ENCODE results near the gene SLC6A7. TPM values are rescaled to one million over a fixed set of nuclear protein-coding genes. Genes with fewer than 3 reads are reported as not detected.

The SLC6A7 gene
- total RNA-seq, 4 donors from 2014 or later, result not detected

DNA sequence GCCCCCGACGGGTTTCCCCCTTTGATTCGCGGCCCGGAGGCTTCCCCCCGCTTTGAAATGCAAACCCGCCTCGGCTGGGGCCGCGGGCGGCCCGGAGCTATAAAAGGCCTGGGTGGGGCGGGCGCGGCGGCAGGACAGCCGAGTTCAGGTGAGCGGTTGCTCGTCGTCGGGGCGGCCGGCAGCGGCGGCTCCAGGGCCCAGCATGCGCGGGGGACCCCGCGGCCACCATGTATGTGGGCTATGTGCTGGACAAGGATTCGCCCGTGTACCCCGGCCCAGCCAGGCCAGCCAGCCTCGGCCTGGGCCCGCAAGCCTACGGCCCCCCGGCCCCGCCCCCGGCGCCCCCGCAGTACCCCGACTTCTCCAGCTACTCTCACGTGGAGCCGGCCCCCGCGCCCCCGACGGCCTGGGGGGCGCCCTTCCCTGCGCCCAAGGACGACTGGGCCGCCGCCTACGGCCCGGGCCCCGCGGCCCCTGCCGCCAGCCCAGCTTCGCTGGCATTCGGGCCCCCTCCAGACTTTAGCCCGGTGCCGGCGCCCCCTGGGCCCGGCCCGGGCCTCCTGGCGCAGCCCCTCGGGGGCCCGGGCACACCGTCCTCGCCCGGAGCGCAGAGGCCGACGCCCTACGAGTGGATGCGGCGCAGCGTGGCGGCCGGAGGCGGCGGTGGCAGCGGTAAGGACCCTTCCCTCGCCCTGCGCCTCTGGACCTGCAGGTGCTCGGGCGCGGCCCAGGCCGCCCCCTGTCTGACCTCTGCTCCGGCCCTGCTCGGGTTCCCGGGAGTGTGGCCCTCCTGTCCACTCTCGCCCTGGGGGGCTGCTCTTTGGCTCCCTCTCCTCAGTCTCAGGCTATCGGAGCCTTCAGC, 23.0 kb upstream of the SLC6A7 start, which contains the start of gene CDX1:
TSS of gene CDX1 (plus strand) at position 129 of the 862 bp plus-strand sequence. CDS start at position 228, 99 bp downstream.
- ATAC-seq (ENCODE audit: low FRiP score), result no peak
- DNase-seq (ENCODE audit: low spot score), result no peak
- TF ChIP-seq, protein P1, sequence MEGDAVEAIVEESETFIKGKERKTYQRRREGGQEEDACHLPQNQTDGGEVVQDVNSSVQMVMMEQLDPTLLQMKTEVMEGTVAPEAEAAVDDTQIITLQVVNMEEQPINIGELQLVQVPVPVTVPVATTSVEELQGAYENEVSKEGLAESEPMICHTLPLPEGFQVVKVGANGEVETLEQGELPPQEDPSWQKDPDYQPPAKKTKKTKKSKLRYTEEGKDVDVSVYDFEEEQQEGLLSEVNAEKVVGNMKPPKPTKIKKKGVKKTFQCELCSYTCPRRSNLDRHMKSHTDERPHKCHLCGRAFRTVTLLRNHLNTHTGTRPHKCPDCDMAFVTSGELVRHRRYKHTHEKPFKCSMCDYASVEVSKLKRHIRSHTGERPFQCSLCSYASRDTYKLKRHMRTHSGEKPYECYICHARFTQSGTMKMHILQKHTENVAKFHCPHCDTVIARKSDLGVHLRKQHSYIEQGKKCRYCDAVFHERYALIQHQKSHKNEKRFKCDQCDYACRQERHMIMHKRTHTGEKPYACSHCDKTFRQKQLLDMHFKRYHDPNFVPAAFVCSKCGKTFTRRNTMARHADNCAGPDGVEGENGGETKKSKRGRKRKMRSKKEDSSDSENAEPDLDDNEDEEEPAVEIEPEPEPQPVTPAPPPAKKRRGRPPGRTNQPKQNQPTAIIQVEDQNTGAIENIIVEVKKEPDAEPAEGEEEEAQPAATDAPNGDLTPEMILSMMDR (IDR thresholded peaks at IDR 0.05), result no peak

DNA sequence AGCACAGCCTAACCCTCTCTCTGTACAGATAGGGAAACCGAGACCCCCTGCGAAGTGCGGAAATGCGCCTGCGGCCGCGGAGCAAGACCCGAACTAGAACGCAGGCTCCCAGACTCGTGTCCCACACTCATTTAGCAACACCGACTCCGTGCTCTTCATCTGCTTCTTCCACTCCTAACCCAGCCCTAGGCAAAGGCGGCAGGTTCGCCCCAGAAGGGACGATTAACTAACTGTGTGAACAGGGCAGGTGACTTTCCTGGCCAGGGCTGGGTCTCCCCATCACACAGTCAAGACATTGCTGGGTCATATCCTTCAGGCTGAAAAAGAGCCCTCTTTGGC, 22.4 kb upstream of the SLC6A7 start:
- TF ChIP-seq, protein P1 (IDR thresholded peaks at IDR 0.05), result no peak

DNA sequence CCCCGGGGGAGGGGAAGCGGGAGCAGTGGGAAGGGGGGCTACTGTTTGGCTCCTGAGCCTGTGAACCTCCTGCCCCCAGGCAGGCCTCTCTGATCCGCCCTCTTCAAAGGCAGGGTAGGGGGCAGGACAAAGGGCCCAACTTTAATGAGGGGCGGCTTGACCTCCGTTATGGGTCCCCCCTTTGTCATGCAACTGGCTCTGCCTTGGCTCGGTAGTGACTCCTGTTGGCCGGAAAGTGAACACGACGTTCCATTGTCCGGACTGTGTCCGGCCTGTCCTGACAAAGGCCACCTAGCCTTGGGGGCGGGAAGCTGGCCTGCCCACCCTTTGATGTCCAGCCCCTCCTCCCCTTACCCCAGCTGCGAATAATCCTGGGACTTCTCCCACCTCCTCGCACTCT, 22.0 kb upstream of the SLC6A7 start:
- DNase-seq (ENCODE audit: low spot score) (no peak), ATAC-seq (ENCODE audit: low FRiP score) (no peak)
- TF ChIP-seq, protein P1 (IDR thresholded peaks at IDR 0.05), result no peak

More for the DNA sequence above, 22.4 kb upstream of the SLC6A7 start:
- no peak for ATAC-seq (ENCODE audit: low FRiP score)
- DNase-seq (ENCODE audit: low spot score), result no peak

DNA sequence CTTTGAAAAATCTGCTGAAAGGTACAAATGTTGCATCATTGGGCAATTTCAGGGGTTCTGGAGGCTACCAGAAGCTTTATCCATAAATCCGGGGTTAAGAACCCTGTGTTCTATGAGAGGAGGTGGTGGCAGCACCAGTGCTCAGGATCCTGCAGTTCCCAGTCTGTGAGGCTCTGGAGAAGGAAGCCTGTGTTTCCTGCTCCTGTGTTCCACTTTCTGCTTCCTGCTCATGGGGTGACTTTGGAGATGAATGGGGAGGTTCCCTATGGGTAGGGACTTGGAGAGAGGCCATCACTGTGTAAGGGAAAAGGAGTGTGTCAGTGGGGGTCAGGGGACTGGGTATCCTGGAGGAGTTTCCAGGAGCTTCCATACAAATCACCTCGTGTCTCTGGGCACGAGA, 21.0 kb upstream of the SLC6A7 start:
- ATAC-seq (ENCODE audit: low FRiP score), result no peak
- TF ChIP-seq, protein P1 (IDR thresholded peaks at IDR 0.05), result no peak
- DNase-seq (ENCODE audit: low spot score), result no peak

DNA sequence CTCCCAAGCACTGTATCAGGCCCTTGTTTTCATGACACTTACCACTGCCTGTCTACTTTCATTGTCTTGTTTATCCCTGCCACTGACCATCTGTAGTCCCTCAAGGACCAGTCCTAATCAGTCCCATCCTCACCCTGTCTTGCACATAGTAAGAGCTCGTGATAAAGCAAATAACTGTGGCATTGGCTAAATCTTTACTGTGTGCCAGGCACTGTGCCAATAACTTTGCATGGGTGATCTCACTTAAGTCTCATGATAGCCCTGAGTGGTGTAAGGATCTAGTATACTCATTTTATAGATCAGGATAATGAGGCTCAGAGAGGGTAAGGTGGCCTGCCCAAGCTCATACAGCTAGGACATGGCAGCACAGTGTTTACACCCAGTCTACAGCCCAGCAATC, 17.7 kb upstream of the SLC6A7 start:
- TF ChIP-seq, protein P1 (IDR thresholded peaks at IDR 0.05), result no peak
- no peak for DNase-seq (ENCODE audit: low spot score)
- ATAC-seq (ENCODE audit: low FRiP score), result no peak

DNA sequence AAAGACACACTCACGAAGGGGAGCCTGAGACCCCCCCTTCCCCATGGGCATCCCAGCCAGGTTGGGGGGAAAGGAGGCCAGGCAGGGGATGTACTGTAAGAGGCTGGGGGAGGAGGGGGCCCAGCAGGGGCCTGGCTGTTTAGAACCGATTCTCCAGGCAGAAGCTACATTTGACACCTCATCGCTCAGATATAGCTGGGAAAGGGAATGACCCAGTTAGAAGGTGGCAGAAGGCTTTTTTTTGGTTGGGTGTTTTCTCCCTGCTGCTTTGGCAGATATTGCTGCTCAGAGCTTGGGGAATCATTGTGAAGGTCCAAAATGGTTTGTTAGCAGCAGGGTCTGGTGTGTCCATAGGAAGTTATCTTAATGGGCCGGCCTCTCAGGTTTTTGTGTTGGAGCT, 17.3 kb upstream of the SLC6A7 start:
- no peak for ATAC-seq (ENCODE audit: low FRiP score)
- no peak for DNase-seq (ENCODE audit: low spot score)
- TF ChIP-seq, protein P1 (IDR thresholded peaks at IDR 0.05), result no peak

DNA sequence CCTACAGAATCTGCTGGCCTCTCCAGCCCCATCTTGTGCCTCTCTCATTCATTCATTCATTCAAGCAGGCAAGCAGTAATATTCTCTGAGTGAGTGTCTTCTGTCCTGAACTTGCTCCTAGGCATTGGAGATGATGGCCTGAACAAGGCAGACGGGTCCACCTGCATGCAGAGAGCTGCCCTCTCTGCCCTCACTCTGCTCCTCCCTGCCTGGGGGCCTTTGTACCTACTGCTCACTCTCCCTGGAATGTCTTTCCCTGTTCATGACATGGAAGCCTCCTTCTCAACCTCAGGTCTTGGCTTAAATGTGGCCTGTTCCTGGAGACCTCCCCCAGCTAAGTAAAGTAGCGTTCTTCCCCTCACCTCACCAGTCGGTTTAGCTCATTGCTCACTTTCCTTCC, 16.7 kb upstream of the SLC6A7 start:
- TF ChIP-seq, protein P1 (IDR thresholded peaks at IDR 0.05), result no peak
- no peak for ATAC-seq (ENCODE audit: low FRiP score)

More for the DNA sequence above, 16.7 kb upstream of the SLC6A7 start:
- DNase-seq (ENCODE audit: low spot score), result no peak

Measured in omental fat pad (tissue), 4 donors.